Measurements from ENCODE around the gene HECTD2.
"Not testable (repeated sequence)": the region's sequence is repeated elsewhere in the genome, so short reads cannot be mapped to it uniquely, and the experiment has no call there.

Gene HECTD2, protein sequence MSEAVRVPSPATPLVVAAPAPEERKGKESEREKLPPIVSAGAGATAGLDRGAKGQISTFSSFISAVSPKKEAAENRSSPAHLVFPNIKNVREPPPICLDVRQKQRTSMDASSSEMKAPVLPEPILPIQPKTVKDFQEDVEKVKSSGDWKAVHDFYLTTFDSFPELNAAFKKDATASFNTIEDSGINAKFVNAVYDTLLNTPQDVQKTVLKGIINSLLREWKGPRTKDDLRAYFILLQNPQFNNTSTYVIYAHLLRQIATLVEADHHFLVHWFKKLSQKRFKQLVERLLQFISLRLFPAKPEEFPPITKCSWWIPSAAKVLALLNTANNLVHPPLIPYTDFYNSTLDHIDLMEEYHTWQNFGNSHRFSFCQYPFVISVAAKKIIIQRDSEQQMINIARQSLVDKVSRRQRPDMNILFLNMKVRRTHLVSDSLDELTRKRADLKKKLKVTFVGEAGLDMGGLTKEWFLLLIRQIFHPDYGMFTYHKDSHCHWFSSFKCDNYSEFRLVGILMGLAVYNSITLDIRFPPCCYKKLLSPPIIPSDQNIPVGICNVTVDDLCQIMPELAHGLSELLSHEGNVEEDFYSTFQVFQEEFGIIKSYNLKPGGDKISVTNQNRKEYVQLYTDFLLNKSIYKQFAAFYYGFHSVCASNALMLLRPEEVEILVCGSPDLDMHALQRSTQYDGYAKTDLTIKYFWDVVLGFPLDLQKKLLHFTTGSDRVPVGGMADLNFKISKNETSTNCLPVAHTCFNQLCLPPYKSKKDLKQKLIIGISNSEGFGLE

DNA sequence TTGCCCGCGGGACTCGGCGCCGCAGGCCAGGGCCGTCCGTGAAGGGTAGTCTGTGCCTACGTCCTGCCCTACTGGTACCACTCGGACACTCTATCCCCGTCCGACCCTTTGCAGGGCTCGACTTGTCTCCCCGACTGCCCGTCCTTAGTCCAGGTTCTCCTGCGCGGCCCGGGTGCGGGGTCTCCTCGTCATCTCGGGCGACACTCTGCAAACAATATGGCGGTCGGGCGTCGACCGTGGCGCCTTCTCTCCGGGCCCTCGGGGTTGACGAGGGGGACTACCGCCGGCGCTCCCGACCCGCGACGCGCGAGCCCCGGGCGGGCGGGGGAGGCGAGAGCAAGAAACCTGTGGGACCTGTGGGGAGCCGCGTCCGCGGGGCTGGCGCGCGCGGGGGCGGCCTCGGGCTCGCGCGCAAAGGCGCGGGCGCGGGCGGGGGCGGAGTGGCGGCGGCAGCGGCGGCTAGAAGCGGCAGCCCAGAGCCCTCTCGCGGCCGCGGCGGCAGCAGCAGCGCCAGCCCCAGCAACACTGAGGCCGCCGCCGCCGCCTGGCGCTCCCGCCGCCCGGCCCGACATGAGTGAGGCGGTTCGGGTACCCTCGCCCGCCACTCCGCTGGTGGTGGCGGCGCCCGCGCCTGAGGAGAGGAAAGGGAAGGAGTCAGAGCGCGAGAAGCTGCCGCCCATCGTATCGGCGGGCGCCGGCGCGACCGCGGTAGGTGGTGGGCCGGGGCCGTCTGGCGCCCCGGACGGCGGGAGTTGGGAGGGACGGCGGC, at the start of gene HECTD2:
Gene HECTD2, plus strand, starts transcription at position 476 of the 769 bp plus-strand sequence. Its CDS starts 95 bp downstream, at position 571.
- peak; percentile 94 for DNase-seq

DNA sequence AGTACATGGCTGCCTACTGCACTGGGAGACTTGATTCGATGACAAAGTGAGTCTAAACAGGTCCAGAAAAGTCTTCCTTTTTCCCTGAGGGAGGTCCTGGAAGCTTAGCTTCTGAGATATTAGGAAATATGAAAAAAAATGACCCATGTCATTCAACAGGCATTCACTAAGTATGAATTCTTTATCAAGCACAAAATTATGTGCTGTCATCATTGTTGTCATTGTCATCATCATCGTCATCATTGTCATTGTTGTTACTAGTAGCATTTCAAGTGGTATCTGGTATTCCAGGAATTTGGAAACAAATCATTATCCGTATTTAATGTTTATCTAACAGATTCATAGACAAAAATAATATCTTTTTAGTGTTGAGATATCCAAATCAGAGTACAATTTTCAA, 49.7 kb upstream of the HECTD2 start:
- no peak for DNase-seq

DNA sequence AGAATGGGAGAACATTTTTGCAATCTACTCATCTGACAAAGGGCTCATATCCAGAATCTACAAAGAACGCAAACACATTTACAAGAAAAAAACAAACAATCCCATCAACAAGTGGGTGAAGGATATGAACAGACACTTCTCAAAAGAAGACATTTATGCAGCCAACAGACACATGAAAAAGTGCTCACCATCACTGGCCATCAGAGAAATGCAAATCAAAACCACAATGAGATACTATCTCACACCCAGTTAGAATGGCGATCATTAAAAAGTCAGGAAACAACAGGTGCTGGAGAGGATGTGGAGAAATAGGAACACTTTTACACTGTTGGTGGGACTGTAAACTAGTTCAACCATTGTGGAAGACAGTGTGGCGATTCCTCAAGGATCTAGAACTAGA, 44.6 kb upstream of the HECTD2 start:
- not testable (repeated sequence) for DNase-seq

DNA sequence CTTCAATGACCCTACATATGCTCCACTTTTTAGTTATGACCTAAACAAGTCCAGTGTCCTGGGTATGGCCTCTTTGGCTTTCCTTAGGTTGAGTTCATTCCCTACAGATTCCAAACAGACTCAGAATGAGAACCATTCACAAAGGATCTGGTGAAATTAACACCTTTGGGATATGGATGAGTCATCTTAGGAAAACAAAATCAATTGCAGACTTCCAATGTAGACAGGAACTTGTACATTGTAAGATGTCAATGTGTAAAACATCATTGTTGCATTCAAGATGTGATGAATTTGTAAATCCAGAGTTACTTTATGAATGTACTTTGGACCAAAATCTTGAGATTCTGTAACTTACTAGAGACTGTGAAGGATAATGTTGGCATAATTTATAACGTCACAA, 43.4 kb upstream of the HECTD2 start:
- DNase-seq: no peak

DNA sequence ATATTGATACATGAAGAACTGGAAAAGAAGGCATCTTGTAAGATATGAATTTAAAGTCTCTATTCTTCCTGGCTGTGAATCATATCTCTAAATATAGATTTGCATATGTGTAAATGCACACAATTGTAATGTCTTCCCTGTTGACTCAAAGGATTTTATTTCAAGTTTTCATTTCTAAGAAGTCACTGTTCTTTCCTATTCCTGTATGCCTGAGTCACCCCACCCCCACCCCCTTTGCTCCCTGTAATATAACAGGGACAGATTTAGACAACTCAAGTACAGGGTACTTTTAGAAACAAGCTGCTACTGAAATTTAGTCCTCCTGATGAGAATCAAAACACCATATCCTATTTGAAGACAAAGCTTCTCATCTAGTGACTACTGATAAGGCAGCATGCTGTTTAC, 43.0 kb upstream of the HECTD2 start:
- DNase-seq: no peak

- DNase-seq: no peak
These were observed 42.6 kb upstream of the HECTD2 start for GRCh38 chr10:91367558-91367957.

- DNase-seq: not testable (repeated sequence)
These were observed 40.1 kb upstream of the HECTD2 start for GRCh38 chr10:91369978-91370589.

DNA sequence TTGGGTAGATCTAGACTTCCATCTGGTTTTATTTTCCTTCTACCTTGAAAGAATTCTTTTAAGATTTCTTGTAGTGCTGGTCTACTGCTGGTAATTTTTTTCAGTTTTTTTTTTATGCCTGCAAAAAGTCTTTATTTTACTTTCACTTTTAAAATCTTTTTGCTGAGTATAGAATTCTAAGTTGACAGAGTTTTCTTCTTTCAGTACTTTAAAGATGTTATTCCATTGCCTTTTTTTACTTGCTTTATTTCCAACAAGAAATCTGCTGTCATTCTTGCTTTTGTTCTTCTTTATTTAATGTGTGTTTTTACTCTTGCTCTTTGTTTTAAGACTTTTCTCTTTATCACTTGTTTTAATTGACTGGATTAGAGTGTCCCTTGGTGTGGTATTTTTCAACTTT, 36.1 kb upstream of the HECTD2 start:
- DNase-seq: no peak

DNA sequence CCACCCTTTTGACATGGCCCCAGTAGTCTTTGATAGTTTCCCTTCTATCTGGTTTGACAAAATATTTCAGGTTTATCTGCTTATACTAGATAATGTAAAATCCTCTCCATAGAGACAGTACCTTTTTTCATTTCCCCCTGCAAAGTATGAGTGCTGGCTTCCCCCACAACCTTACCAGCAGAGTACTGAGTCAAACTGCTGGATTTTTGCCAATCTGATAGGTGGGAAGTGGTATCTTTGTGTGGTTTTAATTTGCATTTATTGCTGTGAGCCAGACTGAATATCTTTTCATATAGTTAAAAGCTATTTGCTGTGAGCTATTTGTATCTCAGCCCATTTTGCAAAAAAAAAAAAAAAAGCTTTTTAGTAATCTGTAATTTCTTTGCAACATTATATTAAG, 32.1 kb upstream of the HECTD2 start:
- DNase-seq: no peak

- no peak for DNase-seq
These were observed 29.3 kb upstream of the HECTD2 start for GRCh38 chr10:91380873-91381256.

- DNase-seq: peak; percentile 76
These were observed 28.8 kb upstream of the HECTD2 start for GRCh38 chr10:91381257-91381891.

GRCh38 chr10:91385306-91386085, 24.6 kb upstream of the HECTD2 start:
- DNase-seq: no peak

- DNase-seq: no peak
These were observed 20.3 kb upstream of the HECTD2 start for GRCh38 chr10:91389636-91390512.

DNA sequence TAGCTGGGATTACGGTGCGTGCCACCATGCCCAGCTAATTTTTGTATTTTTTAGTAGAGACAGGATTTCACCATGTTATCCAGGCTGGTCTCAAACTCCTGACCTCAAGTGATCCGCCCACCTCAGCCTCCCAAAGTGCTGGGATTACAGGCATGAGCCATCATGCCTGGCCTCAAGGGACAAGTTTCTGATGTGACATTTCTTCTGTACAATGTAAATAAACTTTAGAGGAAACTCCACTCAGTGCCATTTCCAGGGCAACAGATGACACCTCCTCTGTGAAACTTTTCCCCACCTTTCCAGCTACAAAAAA, 19.7 kb upstream of the HECTD2 start:
- DNase-seq: not testable (repeated sequence)

DNA sequence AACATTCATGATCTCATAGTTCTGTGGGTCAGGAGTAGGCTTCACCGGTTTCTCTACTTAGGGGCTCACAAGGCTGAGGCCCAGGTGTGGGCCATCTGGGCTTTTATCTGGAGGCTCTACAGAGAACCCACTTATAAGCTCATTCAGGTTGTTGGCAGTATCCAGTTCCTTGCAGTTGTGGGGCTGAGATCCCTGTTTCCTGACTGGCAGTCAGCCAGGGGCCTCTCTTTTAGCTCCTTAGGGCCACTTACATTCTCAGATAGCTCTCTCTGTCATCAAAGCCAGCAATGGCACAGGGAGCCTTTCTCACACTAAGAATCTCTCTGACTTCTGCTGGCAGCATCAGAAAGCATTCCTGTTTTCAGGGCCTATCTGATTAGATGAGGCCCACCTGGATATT, 18.2 kb upstream of the HECTD2 start:
- DNase-seq: no peak

GRCh38 chr10:91406322-91406721, 3.8 kb upstream of the HECTD2 start:
- DNase-seq: no peak

DNA sequence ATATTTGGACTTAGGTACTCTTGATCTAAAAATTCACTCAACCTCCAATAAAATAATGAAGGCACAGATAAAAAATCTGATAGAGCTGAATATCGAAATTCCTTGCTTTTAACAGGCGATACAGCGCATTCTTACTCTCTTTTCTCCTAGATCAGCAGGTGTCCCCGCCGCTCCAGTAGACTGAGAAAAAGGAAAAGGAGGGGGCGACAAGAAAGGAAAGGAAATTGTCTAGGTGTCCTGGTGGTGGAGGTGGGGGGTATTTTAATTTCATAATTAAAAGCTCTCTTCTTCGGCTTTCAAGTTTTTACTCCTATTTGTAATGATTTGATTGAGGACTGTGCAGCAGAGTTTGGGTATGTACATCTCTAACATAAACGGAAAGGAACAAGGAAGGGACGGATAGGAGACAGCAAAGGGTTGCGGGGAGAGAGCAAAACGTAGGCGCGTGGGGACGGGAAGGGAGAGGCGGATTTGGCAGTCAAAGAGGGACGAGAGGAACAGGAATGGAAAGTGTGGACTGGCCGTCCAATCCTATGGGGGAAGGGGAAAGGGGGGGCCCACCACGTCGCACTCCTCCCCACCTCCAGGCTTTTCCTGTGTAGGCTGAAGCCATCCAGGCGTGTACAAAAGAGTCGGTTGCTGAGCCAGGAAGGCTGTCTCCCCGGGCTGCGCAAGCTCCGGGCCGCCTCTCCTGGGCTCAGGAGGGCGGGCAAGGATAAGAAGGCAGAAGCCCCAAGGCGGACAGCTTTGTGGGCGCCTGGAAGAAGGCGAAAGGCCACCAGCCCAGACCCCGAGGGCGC, 875 bp upstream of the HECTD2 start:
- DNase-seq: peak; percentile 94

- DNase-seq: no peak
These were observed 661 bp downstream of the HECTD2 start for GRCh38 chr10:91410638-91411371.

- no peak for DNase-seq
These were observed 1.5 kb downstream of the HECTD2 start for GRCh38 chr10:91411621-91412020.

Data from retina (tissue), 1 donor.